HL-60 (cell line): Measurements from ENCODE around the gene MDM4.

Experiments used
- DNase-seq, 2 experiments: peaks; one replicate each; pipeline ENCODE4 v3.0.0-alpha.2; 2010 to 2020; ENCODE audit warnings: low read depth in 1 of 2, low spot score in 1 of 2
- H3K27ac ChIP-seq: fragments of 250-450 bp; sonication (Bioruptor Pico); replicated peaks from 2 replicates; pipeline ENCODE4 v1.5.1; 2020; ENCODE audit warnings: mild to moderate bottlenecking, moderate library complexity
- H3K27me3 ChIP-seq: fragments of 250-450 bp; sonication (Bioruptor Pico); 2 replicates; pipeline ENCODE4 v1.5.1; 2021; ENCODE audit warnings: mild to moderate bottlenecking, moderate library complexity; ENCODE audit not compliant: insufficient read depth, poor library complexity, severe bottlenecking
- H3K4me3 ChIP-seq: replicated peaks from 2 replicates; pipeline ENCODE4 v1.5.1; 2011; ENCODE audit warnings: mild to moderate bottlenecking, control low read depth, low read length; ENCODE audit not compliant: insufficient read depth
- CTCF ChIP-seq: IDR thresholded peaks from one replicate; pipeline ENCODE4 v1.5.1; 2011; ENCODE audit warnings: low read length, control low read depth, inconsistent platforms; ENCODE audit not compliant: insufficient read depth
- GABPA ChIP-seq: IDR thresholded peaks from 2 replicates; pipeline ENCODE4 v1.6.1; 2012; ENCODE audit warnings: low read depth
- POLR2AphosphoS5 ChIP-seq: IDR thresholded peaks from 2 replicates; pipeline ENCODE4 v1.6.1; 2012; ENCODE audit warnings: low read depth
- REST ChIP-seq: IDR thresholded peaks from 2 replicates; pipeline ENCODE4 v1.6.1; 2012; ENCODE audit warnings: low read depth; ENCODE audit not compliant: insufficient replicate concordance
- SPI1 ChIP-seq: IDR thresholded peaks from 2 replicates; pipeline ENCODE4 v1.6.1; 2012; ENCODE audit warnings: low read depth, mild to moderate bottlenecking, borderline replicate concordance

The MDM4 gene

GRCh38 chr1:204506969-204507316 is 9.3 kb upstream of the MDM4 start:
- peak; percentile 89 to 93 for DNase-seq
- H3K4me3 ChIP-seq, result peak overlapping the region; percentile 51

GRCh38 chr1:204507317-204508105 is 8.7 kb upstream of the MDM4 start:
- DNase-seq, result peak; percentile 50 to 57

More at GRCh38 chr1:204506969-204507316, 9.3 kb upstream of the MDM4 start:
- Histone ChIP-seq H3K27ac (peak overlapping the region; percentile 74), H3K27me3 (no peaks in the 10 kb centered on the region)
- TF ChIP-seq CTCF, result no peak
- TF ChIP-seq GABPA, result no peak
- no peak for TF ChIP-seq SPI1
- no peak for TF ChIP-seq REST
- no peak for TF ChIP-seq POLR2AphosphoS5

More at GRCh38 chr1:204507317-204508105, 8.7 kb upstream of the MDM4 start:
- TF ChIP-seq POLR2AphosphoS5, result no peak; the same call in 1 of the 2 replicates
- no peak for TF ChIP-seq REST
- TF ChIP-seq CTCF, result no peak
- no peak for TF ChIP-seq SPI1
- TF ChIP-seq GABPA, result no peak
- Histone ChIP-seq H3K4me3 (peak overlapping the region; percentile 51), H3K27me3 (no peaks in the 10 kb centered on the region), H3K27ac (peak overlapping the region; percentile 74)
